Cortex of kidney (tissue), 1 donor: Measurements from ENCODE around the gene HOXC6.
"Not testable (repeated sequence)": the region's sequence is repeated elsewhere in the genome, so short reads cannot be mapped to it uniquely, and the experiment has no call there.

ENCODE experiments used
- DNase-seq: peaks from one replicate; lab custom pipeline; 2025; lab: John Stamatoyannopoulos, UW

The HOXC6 gene

DNA sequence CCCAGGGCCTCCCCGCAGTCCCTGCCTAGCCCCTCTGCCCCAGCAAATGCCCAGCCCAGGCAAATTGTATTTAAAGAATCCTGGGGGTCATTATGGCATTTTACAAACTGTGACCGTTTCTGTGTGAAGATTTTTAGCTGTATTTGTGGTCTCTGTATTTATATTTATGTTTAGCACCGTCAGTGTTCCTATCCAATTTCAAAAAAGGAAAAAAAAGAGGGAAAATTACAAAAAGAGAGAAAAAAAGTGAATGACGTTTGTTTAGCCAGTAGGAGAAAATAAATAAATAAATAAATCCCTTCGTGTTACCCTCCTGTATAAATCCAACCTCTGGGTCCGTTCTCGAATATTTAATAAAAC, 2.2 kb downstream of the HOXC6 start:
- no peak for DNase-seq

DNA sequence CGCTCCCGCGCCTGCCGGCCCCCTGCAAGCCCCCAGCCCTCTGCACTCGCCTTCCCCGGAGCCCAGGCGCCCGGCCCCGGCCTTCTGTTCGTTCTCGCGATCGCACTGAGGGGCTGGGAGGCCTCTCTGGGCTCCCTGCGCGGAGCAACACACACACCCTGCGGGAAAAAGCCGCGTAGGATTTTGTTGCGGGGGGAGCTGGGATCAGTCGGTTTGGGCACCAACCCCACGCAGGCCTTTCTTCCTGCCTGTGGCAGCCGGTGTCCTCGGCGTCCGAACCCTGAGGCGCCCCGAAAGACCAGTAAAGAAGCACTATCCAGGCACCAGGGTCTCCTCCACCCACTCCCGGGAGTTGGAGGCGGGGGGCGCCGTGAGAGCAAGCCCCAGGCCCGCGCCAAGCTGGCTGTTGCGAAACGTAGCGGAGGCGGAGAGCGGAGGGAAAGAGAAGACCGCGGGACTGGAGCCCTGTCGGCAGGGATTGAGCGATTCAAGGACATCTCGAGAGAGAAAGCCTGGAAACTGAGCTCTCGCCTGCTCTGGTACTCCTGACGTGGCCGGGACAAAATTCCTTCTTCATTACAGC, 2.7 kb downstream of the HOXC6 start:
- DNase-seq, result no peak

DNA sequence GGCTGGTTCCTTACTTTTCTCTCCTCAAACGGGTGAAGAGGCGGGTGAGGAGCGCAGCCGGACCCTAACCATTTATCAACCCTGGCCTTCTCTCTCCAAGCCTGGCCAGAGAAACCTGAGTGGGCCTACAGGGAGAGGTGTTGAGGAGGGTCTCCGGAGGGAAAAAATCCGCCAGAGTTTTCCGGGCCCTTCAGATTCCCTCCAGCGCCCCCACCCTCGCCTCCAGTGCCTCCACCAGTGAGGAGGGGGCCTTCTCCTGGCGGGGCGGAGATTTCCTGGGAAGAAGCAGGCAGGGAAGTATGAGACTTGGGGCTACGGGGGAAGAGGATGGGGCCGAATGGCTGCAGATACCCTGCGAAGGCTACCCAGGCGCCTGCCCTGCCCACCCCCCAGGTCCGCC, 3.2 kb downstream of the HOXC6 start:
- no peak for DNase-seq

DNA sequence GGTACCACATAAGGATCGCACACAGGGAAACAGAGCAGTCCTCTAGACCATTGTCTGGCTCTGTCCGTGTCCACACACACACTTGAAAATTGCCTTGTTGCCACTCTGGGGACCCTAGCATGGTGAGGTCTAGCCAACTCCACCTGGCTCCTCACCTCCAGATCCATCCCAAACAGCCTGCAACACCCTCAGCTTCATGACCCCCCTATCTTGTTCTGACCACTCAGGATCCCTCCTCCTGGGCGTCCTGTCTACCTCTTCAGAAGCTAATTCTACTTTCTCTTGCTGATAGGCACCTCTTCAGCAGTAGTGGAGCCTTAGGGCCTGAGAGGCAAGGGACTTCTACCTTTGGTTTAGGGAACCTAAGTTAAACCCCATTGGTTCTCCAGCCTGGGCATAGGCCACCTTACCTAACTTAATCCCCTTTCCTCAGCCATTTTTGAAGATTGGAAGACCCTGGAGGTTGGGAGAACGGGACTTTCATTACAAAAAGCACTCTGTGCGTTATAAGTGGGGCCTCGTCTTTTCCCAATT, 3.9 kb downstream of the HOXC6 start:
- DNase-seq, result no peak

DNA sequence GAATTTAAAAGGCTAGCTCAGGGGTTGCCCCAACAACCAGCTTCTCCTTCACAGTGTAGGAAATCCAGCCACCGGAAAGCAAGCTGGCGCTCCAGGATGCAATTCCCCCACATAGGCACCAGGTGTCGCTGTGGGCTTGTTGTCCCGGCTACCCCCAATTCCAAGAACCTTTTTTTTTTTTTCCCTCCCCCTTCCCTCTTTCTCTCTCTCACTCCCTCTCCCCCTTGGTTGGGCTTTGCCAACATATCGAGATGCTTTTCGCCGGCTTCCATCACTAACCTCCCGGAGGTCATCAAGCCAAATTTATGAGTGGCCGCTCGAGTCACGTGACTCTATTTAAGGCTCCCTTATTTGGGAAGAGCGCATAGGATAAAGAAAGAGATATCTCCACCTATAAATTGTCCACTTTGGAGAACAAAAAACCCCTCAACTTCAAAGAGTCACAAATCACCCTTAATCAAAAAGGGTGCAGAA, 4.4 kb downstream of the HOXC6 start, which contains the start of gene HOXC5:
HOXC5 (plus strand) TSS at position 424 of the 474 bp plus-strand sequence. CDS start 73 bp downstream, outside the sequence.
- no peak for DNase-seq

DNA sequence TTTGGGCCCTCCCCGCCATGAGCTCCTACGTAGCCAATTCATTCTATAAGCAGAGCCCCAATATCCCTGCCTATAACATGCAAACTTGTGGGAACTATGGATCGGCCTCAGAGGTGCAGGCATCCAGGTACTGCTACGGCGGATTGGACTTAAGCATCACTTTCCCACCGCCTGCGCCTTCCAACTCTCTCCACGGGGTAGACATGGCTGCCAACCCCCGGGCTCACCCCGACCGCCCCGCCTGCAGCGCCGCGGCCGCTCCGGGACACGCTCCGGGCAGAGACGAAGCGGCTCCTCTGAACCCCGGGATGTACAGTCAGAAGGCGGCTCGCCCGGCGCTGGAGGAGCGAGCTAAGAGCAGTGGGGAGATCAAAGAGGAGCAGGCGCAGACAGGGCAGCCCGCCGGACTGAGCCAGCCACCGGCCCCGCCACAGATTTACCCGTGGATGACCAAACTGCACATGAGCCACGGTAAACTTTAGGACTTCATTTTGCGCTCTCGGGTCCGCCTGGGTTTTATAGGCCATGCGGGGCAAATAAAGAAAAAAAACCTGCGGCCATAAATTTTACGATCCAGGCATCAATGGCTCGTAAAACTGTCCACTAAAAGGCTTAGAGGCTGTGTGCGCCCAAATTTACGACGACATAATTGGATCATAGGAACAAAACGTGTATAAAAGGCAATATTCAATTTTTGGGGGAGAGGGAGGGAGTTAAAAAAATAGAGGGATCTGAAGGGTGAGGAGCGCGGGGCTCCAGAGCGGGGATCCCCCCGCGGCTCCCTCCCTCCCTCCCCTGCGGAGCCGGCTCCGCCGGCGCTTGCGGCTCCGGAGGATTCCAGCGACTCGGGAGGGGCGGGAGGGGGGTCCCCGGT, 5.1 kb downstream of the HOXC6 start:
- no peak for DNase-seq

DNA sequence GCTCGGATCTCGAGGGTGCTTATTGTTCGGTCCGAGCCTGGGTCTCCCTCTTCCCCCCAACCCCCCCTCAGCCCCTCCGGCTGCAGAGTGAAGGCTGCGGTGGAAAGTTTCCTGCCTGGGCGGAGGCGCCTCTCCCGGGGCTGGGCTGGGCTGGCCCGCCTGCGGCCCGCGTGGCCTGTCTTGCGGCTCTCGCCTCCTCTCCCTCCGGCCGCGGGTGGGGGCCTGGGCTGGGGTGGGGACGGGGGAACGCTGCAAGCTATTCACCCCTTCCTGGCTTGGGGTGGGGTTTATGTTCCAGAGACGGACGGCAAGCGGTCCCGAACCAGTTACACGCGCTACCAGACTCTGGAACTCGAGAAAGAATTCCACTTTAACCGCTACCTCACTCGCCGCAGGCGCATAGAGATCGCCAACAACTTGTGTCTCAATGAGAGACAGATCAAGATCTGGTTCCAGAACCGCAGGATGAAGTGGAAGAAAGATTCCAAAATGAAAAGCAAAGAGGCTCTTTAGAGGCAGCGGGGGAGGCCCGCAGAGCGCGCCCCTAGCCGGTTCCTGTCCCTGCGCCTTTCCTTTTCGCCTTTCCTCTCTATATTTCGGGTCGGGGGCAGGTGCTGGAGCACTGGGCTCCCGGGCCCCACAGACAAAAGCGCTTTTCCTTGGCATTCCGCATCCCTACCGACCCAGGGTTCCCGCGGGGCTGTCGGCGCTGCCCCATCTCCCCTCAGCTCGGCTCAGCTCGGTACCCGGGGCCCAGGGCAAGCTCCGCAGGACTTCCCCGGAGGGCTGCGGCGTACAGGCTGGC, 5.9 kb downstream of the HOXC6 start:
- DNase-seq, result no peak

DNA sequence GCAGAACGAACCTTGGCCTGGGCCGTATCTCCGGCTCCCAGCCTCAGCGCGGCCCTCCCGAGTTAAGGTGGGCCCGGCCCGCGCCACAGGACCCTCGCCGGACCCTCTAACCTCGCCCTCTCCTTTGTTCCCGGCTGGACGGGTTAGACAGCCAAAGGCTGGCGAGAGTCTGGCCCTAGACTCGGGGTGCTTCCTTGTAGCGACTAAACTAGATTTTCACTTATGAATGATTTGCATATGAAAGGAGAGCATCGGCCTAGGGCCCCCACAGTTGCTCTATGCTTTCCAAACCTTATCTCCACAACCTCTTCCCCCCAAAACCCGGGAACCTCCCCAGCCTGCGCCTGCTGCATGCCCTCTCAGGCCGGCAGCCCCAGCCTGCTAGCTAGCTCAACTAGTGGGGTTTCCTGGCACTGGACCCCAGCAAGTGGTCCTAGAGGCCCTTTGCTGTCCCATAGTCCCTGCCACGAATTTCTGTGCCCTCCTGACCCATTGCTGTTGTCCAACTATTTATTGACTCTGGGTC, 6.6 kb downstream of the HOXC6 start:
- no peak for DNase-seq

DNA sequence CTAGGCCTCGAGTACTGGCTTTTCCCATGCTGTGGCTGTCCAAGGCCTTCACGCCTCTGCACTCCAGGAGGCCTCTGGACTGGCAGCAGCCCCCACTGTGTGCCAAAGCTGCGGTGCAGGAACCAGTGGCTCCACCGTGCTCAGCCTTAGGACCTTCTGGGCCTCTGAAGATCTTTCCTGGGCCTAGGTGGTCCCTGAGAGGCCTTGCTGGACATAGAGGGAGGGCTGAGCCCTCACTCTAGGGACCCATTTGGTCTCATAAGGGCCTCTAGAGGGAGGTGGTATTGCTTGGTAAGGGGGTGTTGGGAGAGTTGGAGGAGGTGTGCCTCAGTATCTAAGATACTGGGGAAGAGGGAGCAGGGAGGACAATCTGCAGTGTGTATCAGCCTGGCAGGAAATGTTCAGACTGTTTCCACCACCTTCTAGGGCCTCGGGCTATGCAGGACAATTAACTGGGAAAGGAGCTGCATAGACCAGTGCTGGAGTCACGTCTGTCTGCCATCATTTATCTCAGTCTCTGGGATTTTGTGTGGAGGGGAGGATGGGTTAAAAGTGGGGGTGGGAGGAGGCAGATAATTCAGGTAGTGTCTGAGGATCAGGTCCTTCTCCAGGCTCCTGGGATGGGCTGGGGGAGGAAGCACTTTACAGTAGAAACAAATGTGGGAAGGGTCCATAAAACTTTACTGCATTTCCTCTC, 7.5 kb downstream of the HOXC6 start:
- no peak for DNase-seq

DNA sequence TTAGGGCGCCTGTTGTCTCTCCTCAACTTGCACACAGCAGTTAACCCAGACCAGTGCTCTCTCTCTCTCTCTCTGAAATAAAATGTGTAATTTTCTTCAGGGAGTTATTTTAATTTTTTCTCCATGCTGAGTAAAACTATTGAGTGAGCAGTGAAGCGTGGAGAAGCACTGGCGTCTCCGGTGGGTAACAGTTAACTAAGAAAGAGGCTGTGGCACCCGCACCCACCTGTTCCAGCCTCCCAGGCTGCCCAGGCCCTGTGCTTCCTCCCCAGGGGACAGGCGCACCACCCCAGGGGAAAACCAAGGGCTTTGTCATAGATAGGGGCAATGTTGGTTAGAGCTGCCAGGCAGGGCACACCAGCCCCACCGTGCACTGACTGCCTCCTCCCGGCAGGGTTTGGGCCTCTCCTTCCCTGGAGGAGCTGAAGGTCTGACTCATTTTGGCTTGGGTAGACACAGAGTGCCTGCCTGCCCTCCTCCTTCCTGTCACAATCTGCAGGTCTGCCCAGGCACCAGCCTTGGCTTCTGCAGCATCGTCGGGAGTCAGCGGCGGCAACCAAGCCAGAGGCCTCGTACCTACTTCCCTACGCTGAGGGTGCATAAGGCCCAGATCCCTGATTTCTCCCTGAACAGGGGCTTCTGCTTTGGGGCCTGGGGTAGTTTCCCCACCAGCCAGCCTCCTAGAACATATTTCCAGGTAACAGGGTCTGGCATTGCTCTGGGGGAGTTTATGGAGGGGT, 8.6 kb downstream of the HOXC6 start:
- no peak for DNase-seq

DNA sequence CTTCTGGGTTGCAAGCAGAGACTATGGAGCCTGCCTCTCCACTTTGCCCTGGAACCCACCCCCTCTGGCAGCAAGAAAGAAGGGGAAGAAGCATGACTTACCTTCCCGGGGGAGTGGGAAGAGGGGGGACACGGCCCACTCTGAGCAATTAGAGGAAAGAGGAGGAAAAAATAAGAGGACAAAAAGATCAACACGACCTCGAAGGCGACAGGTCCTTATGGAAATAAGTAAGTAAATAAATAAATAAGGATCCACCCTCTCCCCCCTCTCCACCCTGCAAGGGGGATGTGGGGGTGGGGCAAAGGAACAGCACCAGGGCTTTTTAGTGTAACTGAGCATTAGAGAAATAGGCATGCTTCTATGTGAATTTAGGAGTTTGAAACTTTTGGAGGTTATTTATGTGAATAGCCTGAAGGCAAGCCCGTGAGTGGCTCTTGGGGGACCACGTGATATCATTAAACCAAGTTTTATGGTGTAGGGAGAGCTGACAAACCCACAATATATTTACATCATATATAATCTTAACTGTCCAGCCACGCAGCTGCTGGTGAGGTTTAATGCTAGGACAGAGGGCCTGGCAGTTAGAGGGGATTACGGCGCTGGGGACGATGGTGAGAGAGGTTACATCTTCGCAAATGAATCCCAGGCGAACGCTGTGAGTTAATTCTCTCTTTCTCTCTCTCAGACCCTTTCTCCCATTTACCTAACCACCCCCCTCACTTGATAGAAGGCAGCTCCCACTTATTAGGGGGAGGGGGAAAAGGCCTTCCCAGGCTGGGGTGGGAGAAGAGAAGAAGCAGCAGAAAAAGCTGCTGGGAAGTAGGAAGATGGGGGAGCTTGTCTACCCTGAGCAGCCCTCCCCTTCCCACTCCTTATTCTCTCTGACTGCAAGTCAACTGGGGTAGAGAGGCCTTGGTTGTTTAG, 9.4 kb downstream of the HOXC6 start:
- no peak for DNase-seq

DNA sequence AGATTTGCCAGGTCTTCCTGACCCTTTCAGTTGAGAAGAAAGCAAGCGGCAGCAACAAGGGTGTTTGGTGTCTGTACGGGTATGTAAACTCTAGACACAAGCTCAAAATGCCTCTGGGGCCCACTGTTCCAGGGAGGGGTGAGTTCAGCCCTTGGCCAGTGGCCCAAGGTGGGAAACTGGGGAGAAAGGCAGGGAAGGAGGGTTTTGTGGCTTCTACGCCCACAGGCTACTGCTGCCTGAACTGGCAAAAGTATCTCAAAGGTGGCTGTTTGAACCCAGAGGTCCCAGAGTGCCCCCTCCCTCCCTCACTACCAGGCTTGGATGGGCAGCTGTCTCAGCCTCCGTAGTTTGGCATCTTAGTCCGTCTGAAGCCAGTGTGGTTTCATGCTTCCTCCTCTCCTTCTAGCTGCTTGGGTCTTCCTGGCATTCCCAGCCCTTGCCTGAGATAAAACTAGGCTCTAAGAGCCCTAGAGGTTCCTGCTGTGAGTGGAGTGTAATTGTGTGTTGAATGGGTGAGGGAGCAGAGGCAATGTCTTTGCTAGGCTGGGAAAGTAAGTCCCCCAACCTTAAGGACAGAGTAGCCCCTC, 10.1 kb downstream of the HOXC6 start:
- no peak for DNase-seq

DNA sequence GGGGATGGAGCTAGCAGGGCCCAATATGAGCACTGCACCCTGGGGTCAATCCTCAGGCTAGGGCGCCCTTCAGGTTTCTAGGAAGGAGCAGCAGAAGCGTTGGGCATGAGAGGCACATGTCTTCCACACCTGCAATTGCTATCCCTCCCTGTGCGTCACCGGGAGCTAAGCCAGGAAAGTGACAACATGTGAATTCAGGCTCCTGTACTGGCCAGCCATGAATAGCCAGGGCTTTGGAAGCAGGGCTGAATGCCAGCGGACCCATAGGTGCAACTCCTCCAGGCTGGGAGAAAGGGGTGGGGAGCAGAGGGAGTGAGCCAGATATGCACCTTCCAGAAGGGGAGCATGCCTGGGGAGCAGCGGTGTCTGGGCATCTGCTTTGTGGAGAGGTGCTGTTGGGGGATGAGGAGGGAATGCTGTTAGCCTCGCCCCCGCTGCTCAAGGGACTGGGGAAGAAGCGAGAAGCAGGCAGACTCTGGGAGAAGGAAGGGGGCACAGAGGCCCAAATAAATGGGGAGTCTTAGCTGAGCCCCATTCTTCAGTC, 10.7 kb downstream of the HOXC6 start:
- DNase-seq, result no peak

DNA sequence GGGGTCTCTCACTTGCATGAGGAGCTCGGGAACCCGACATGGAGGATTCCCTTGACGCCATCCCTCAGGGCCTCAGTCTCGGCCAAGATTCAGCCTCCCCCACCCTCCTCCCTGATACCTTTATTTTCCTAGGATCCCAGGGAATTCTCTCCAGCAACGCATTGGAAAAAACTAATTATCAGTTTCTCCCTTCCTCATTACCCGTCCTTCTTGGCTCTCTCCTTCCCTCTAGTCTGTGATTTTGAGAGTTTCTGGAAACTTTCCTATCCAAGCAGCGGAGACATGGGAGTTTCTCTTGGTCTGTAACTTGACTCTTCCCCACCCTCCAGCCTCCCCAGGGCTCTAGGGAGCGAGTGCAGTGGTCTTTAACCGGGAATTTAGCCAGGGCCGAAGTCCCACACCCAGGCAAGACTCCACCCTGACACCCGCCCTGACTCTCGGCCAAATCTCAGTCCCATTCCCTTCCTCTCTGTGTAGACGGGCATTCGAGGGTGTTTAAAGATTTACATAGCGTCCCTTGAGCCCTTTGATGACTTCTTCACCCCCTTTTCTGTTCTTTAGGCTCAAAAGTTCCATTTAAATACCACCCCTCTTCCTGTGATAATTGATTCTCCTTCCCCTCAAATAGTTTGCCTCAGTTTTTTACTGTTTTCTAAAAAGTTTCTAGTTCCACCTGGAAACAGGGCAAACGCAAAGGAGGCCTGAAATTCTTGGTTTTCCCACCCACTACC, 11.3 kb downstream of the HOXC6 start:
- no peak for DNase-seq

DNA sequence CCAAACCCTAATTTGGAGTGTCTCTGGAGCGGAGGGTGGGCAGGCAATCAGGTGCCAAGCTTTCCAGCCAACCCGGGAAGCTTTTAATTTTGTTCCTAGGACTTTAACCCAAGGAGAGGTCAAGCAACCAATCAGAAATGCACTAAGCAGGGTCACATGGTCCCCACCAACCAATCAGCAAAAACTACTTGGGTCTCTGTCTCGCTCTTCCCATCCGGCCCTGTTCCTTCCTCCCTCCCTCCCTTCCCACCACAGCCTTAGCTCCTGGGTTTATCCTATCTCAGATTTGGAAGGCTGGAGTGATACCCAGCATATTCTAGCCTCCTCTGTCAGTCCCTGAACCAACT, 11.9 kb downstream of the HOXC6 start:
- DNase-seq, result no peak

DNA sequence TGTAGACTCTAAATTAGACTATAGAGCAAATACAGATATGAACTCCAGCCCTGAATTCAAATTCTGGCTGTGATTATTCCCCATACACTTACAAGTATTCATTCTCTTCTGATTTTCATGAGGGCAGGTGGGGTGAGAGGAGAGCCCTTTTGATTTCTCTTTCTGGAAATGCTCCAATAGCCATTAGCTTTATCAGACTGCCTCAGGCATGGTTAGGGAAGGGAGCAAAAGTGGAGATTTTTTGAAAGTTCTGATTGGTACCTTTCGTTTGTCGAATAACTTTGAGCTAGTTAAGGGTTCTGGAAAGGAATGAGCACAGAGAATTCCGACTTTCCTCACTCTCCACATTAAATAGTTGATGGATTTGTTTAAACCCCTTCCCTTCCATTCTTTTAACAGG, 12.4 kb downstream of the HOXC6 start:
- no peak for DNase-seq

DNA sequence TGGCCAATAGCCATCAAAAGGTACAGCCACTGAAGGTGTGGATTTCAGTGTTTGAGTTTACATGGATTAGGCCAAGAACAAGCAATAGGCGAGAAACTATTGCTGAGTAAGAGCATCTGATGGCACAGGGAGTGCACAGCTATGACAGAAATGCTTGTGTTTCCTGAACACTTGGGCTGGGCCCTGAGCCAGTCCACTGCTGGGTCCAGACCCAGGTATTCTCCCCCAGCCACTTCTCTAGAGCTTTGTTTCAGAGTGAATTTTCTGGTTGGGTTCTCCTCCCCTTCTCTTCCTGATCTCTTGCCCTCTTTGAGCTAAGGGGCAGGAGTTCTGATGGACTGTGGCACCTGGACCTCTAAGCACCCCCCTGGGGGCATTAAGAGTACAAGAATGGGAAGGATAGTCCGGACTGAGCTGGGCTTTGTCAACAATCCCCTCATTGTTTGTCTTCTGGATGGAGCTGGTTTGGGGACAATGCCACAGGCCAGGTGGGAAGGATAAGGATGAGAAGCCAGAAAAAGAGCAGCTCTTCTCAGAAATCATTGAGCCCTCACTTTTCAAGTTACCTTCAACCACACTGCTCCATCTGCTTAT, 13.0 kb downstream of the HOXC6 start:
- DNase-seq, result no peak

DNA sequence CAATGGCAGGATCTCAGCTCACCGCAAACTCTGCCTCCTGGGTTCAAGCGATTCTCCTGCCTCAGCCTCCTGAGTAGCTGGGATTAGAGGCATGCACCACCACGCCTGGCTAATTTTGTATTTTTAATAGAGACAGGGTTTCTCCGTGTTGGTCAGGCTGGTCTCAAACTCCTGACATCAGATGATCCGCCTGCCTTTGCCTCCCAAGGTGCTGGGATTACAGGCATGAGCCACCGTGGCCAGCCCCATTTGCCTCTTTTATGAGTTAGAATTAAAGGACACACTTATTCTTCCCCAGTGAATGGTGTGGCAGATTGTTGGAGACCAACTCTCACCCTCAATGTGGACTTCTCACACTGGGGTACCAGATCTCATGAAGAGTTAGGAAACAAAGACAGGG, 13.8 kb downstream of the HOXC6 start:
- not testable (repeated sequence) for DNase-seq
